Osteoblast (primary cell): ENCODE results near the gene RBFOX2. TPM values are rescaled to one million over a fixed set of nuclear protein-coding genes. Genes with fewer than 3 reads are reported as not detected.

Experiments used
- DNase-seq: peaks from one replicate; pipeline ENCODE4 v3.0.0; 2011; ENCODE audit warnings: low spot score, mixed read lengths; ENCODE audit not compliant: insufficient read length; ENCODE audit errors: missing footprints
- H2AFZ ChIP-seq: 2 replicates; pipeline ENCODE4 v1.6.0; 2011; ENCODE audit warnings: mild to moderate bottlenecking, low read length
- H3K27ac ChIP-seq: 2 replicates; pipeline ENCODE4 v1.5.1; 2011; ENCODE audit warnings: mild to moderate bottlenecking, low read depth, low read length, moderate library complexity
- H3K27me3 ChIP-seq: 2 replicates; pipeline ENCODE4 v1.6.0; 2012; ENCODE audit warnings: mild to moderate bottlenecking, control low read depth, inconsistent platforms, low read length, moderate library complexity; ENCODE audit not compliant: insufficient read depth
- H3K36me3 ChIP-seq: 2 replicates; pipeline ENCODE4 v1.5.1; 2011; ENCODE audit warnings: mild to moderate bottlenecking, low read length, control low read depth, moderate library complexity; ENCODE audit not compliant: insufficient read depth
- H3K4me1 ChIP-seq: 2 replicates; pipeline ENCODE4 v1.5.1; 2011; ENCODE audit warnings: mild to moderate bottlenecking, low read length, control low read depth, moderate library complexity; ENCODE audit not compliant: insufficient read depth
- H3K4me2 ChIP-seq: 2 replicates; pipeline ENCODE4 v1.6.0; 2011; ENCODE audit warnings: mild to moderate bottlenecking, low read length; ENCODE audit not compliant: insufficient read depth
- H3K4me3 ChIP-seq: fragments of 200-600 bp; sonication (generic); 3 replicates; pipeline ENCODE4 v1.5.1; 2012; ENCODE audit warnings: mild to moderate bottlenecking, low read length, inconsistent platforms; ENCODE audit not compliant: insufficient read depth
- H3K79me2 ChIP-seq: 2 replicates; pipeline ENCODE4 v1.6.0; 2012; ENCODE audit warnings: mild to moderate bottlenecking, low read length, control low read depth, inconsistent platforms; ENCODE audit not compliant: insufficient read depth
- H3K9me3 ChIP-seq: 2 replicates; pipeline ENCODE4 v1.5.1; 2011; ENCODE audit warnings: low read depth, low read length, control low read depth
- H4K20me1 ChIP-seq: 2 replicates; pipeline ENCODE4 v1.6.0; 2012; ENCODE audit warnings: mild to moderate bottlenecking, low read length, control low read depth; ENCODE audit not compliant: insufficient read depth
- total RNA-seq: library from RNA; depleted of rRNA; stranded (reverse); fragments of >200 nt; gene quantifications from 2 replicates; pipeline ENCODE4 v1.2.3, GENCODE V29; 2012
- TF ChIP-seq, protein P1 (sequence below): IDR thresholded peaks from 2 replicates; pipeline ENCODE4 v1.5.1; 2011; ENCODE audit warnings: mild to moderate bottlenecking, low read depth, low read length, moderate library complexity; ENCODE audit errors: extremely low read depth

The RBFOX2 gene
- total RNA-seq, 1 donor, result 171 TPM

DNA sequence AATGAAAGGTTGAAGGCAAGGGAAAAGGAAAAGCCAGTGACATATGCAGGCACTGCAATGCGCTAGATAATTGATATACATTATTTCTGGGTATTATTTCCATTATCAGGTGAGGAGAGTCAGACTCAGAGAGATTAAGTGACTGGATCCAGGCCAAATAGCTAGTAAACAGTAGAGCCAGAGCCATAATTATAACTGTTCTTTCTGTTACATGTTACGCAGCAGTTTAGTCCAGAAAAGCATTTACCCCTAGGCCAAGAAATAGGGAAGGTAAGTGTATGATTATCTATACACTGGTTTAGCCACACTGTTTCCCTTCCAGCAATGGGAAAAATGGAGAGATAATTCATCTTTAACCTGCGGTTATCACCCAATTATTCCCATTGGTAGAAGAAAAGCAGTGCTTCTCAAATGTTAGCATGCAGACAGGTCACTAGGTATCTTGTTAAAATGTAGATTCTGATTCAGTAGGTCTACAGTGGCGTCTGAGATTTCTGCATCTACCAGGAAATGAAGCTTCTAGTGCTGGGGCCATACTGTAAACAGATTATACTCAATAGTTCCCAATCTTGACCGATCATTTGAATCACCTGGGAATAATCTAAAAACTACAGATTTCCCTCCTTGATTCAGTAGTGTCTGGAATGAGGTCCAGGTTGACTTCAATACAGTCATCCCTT lies 69.4 kb downstream of the RBFOX2 start:
- peaks cover 6% of the 10 kb centered on the region for H4K20me1 ChIP-seq
- peaks cover 86% of the 10 kb centered on the region for H3K79me2 ChIP-seq
- H3K4me1 ChIP-seq, result peaks cover 17% of the 10 kb centered on the region

DNA sequence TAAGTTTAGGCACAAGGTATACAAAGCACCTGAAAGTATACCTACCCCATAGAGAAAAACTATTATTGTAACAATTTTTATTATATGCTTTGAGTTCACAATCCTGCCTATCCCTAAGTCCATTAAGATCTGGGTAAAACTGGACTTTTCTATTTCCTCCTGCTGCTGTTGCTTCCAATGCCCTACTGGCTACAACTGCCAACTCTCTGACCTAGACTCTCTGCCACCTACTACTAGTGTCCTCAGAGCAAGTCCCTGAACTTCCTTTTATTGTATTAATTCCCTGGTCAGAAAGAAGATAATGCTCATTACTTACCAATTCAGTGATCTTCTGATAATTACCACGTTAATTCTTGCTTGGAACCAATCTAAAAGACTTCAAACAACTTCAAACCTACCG lies 70.3 kb downstream of the RBFOX2 start:
- Histone ChIP-seq H3K4me2 (no peak overlapping the region), H3K4me1 (peaks cover 17% of the 10 kb centered on the region), H3K27ac (no peak overlapping the region), H3K36me3 (no peaks in the 10 kb centered on the region), H2AFZ (no peak overlapping the region), H3K9me3 (no peaks in the 10 kb centered on the region), H3K4me3 (no peak overlapping the region), H3K79me2 (peaks cover 84% of the 10 kb centered on the region), H3K27me3 (no peaks in the 10 kb centered on the region), H4K20me1 (peaks cover 7% of the 10 kb centered on the region)
- DNase-seq, result no peak
- TF ChIP-seq, protein P1, sequence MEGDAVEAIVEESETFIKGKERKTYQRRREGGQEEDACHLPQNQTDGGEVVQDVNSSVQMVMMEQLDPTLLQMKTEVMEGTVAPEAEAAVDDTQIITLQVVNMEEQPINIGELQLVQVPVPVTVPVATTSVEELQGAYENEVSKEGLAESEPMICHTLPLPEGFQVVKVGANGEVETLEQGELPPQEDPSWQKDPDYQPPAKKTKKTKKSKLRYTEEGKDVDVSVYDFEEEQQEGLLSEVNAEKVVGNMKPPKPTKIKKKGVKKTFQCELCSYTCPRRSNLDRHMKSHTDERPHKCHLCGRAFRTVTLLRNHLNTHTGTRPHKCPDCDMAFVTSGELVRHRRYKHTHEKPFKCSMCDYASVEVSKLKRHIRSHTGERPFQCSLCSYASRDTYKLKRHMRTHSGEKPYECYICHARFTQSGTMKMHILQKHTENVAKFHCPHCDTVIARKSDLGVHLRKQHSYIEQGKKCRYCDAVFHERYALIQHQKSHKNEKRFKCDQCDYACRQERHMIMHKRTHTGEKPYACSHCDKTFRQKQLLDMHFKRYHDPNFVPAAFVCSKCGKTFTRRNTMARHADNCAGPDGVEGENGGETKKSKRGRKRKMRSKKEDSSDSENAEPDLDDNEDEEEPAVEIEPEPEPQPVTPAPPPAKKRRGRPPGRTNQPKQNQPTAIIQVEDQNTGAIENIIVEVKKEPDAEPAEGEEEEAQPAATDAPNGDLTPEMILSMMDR, result no peak

More for the DNA sequence above, 69.4 kb downstream of the RBFOX2 start:
- TF ChIP-seq, protein P1, result no peak
- H3K27me3 ChIP-seq, result no peaks in the 10 kb centered on the region
- no peak for DNase-seq
- H3K4me3 ChIP-seq, result no peak overlapping the region
- no peak overlapping the region for H2AFZ ChIP-seq
- H3K36me3 ChIP-seq, result no peaks in the 10 kb centered on the region
- H3K4me2 ChIP-seq, result no peak overlapping the region
- no peak overlapping the region for H3K27ac ChIP-seq
- no peaks in the 10 kb centered on the region for H3K9me3 ChIP-seq

DNA sequence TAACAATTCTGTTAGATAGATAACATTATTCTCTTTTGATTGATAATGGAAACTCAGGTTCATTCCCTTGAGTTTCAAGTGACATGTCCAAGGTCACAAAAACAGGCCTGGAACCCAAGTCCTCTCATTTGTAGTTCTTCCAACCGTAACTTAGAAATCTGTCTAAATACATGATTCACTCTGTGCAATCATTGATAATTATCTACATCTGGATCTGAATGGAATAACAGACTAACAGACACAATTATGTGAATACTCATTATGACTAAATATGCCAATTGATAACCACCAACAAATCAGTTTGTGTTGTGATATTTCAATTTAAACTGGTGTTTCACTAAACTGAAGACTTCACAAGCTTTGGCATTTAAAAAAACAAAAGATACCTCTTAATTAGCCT lies 71.0 kb downstream of the RBFOX2 start:
- no peaks in the 10 kb centered on the region for H3K36me3 ChIP-seq
- TF ChIP-seq, protein P1, result no peak
- H3K27me3 ChIP-seq, result no peaks in the 10 kb centered on the region
- H3K9me3 ChIP-seq, result no peaks in the 10 kb centered on the region
- DNase-seq, result no peak
- no peak overlapping the region for H3K27ac ChIP-seq
- H2AFZ ChIP-seq, result no peak overlapping the region
- H3K4me2 ChIP-seq, result no peak overlapping the region
- H3K4me3 ChIP-seq, result no peak overlapping the region
- H3K79me2 ChIP-seq, result peaks cover 81% of the 10 kb centered on the region
- peaks cover 9% of the 10 kb centered on the region for H4K20me1 ChIP-seq
- peaks cover 17% of the 10 kb centered on the region for H3K4me1 ChIP-seq

DNA sequence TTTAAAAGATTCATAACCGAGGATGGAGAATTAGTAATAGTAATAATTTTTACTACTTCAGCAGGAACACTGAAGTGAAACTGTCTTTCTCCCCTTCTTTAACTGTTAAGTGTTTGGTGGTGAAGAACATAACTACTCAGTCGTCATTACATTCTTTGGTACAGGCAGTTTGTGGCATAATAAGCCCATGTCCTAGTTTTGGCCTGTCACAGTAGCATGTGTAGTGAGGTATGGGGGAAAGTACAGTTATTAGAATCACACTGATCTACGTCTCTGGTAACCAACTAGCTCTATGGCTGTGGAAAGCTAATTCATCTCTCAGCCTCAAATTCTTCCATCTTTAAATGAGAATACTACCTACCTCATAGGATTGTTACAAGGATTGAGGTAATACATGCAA lies 71.8 kb downstream of the RBFOX2 start:
- H3K79me2 ChIP-seq, result peaks cover 75% of the 10 kb centered on the region

More for the DNA sequence above, 71.8 kb downstream of the RBFOX2 start:
- H3K9me3 ChIP-seq, result no peaks in the 10 kb centered on the region
- TF ChIP-seq, protein P1, result no peak
- no peaks in the 10 kb centered on the region for H3K36me3 ChIP-seq
- no peak overlapping the region for H3K4me2 ChIP-seq
- no peak for DNase-seq
- peaks cover 12% of the 10 kb centered on the region for H3K4me1 ChIP-seq
- H3K27ac ChIP-seq, result no peak overlapping the region
- H2AFZ ChIP-seq, result no peak overlapping the region
- H4K20me1 ChIP-seq, result peaks cover 9% of the 10 kb centered on the region
- H3K4me3 ChIP-seq, result no peak overlapping the region
- H3K27me3 ChIP-seq, result no peaks in the 10 kb centered on the region
